ENCODE measurements around the gene DFFB. TPM values are rescaled to one million over a fixed set of nuclear protein-coding genes. Genes with fewer than 3 reads are reported as not detected.

DFFB gene
- total RNA-seq, 1 experiment from 2014 or later, result 17.1 TPM

GRCh38 chr1:3902111-3902511 is 44.8 kb downstream of the DFFB start:
- Histone ChIP-seq H3K9me3 (ENCODE audit: low read length) (no peaks in the 10 kb centered on the region), H3F3A (ENCODE audit: low read length, unreplicated experiment) (no peaks in the 10 kb centered on the region), H3K9me2 (replicated peaks; ENCODE audit: low read length) (no peaks in the 10 kb centered on the region), H2AFZ (ENCODE audit: low read length) (no peak overlapping the region), H3K36me3 (ENCODE audit: low read depth, low read length) (peaks cover 6% of the 10 kb centered on the region; the same call in 1 of the 2 replicates), H3K27me3 (ENCODE audit: low read length) (no peaks in the 10 kb centered on the region), H3K27ac (ENCODE audit: low read length) (no peak overlapping the region), H3K4me1 (ENCODE audit: insufficient read depth, low read length) (peaks cover 10% of the 10 kb centered on the region), H4K20me1 (ENCODE audit: low read length) (peaks cover 13% of the 10 kb centered on the region), H3K9ac (ENCODE audit: low read length) (no peak overlapping the region), H3K4me2 (ENCODE audit: low read length) (no peak overlapping the region), H3K4me3 (ENCODE audit: low read length) (no peak overlapping the region), H3K79me2 (ENCODE audit: low read length) (peaks cover 29% of the 10 kb centered on the region)
- CTCF ChIA-PET, result no interaction called here
- intact Hi-C loops (cut with micrococcal nuclease), result loop anchor here (10.0 kb wide), 1 partner anchor 753 kb away; the partner anchor contains the start of gene AJAP1
- ATAC-seq (no peak), DNase-seq (no peak)
- TF ChIP-seq CTCF (conservative IDR thresholded peaks at IDR 0.05; ENCODE audit: low read depth, low read length) (no peak), EZH2 (IDR thresholded peaks at IDR 0.05; ENCODE audit: low read length, unreplicated experiment) (no peak), EZH2phosphoT487 (IDR thresholded peaks at IDR 0.05; ENCODE audit: borderline replicate concordance, low read length) (no peak)
- no TSS peak for BruUV-seq (replicated peaks)
- POLR2A ChIA-PET (ENCODE audit: unreplicated experiment), result interaction anchor here (0.6 kb wide), 1 partner anchor 45 kb away, joined by 5 read pairs; the partner anchor contains the start of genes CEP104 and DFFB

- H3K4me1 ChIP-seq (ENCODE audit: insufficient read depth, low read length), result peaks cover 10% of the 10 kb centered on the region
- CTCF ChIA-PET, result no interaction called here
- H3K9me2 ChIP-seq (replicated peaks; ENCODE audit: low read length), result no peaks in the 10 kb centered on the region
- peaks cover 9% of the 10 kb centered on the region for H4K20me1 ChIP-seq (ENCODE audit: low read length)
- no TSS peak for BruUV-seq (replicated peaks)
- no peaks in the 10 kb centered on the region for H3F3A ChIP-seq (ENCODE audit: low read length, unreplicated experiment)
- no peak overlapping the region for H3K4me2 ChIP-seq (ENCODE audit: low read length)
- H3K9me3 ChIP-seq (ENCODE audit: low read length), result no peaks in the 10 kb centered on the region
- H3K36me3 ChIP-seq (ENCODE audit: low read depth, low read length), result peaks cover 6% of the 10 kb centered on the region; the same call in 1 of the 2 replicates
- H3K79me2 ChIP-seq (ENCODE audit: low read length), result peaks cover 24% of the 10 kb centered on the region
- H3K27me3 ChIP-seq (ENCODE audit: low read length), result no peaks in the 10 kb centered on the region
- intact Hi-C loops (cut with micrococcal nuclease), result loop anchor here (10.0 kb wide), 1 partner anchor 752 kb away; the partner anchor contains the start of gene AJAP1
- H3K9ac ChIP-seq (ENCODE audit: low read length), result no peak overlapping the region
- DNase-seq (no peak), ATAC-seq (no peak)
- TF ChIP-seq EZH2 (IDR thresholded peaks at IDR 0.05; ENCODE audit: low read length, unreplicated experiment) (no peak), CTCF (conservative IDR thresholded peaks at IDR 0.05; ENCODE audit: low read depth, low read length) (no peak), EZH2phosphoT487 (IDR thresholded peaks at IDR 0.05; ENCODE audit: borderline replicate concordance, low read length) (no peak)
- H2AFZ ChIP-seq (ENCODE audit: low read length), result no peak overlapping the region
- POLR2A ChIA-PET (ENCODE audit: unreplicated experiment), result no interaction called here
- H3K27ac ChIP-seq (ENCODE audit: low read length), result no peak overlapping the region
- H3K4me3 ChIP-seq (ENCODE audit: low read length), result no peak overlapping the region
Observed at GRCh38 chr1:3902571-3903091, 45.4 kb downstream of the DFFB start.
